Ammon's horn (tissue), 1 donor: ENCODE measurements around the gene ZNF18.
"Not testable (repeated sequence)": the region's sequence is repeated elsewhere in the genome, so short reads cannot be mapped to it uniquely, and the experiment has no call there.

Experiments
- DNase-seq: peaks from one replicate; pipeline ENCODE4 v3.0.0-alpha.2; 2016; ENCODE audit warnings: low spot score

Gene ZNF18

GRCh38 chr17:11986179-11986941 is 10.9 kb downstream of the ZNF18 start:
- DNase-seq, result no peak

GRCh38 chr17:11981862-11982261 is 15.4 kb downstream of the ZNF18 start:
- no peak for DNase-seq

- no peak for DNase-seq
Observed at GRCh38 chr17:11980813-11981212, 16.5 kb downstream of the ZNF18 start.

GRCh38 chr17:11979795-11980194 is 17.5 kb downstream of the ZNF18 start:
- DNase-seq, result no peak

- not testable (repeated sequence) for DNase-seq
Observed at GRCh38 chr17:11972741-11973140, 24.5 kb downstream of the ZNF18 start.

- no peak for DNase-seq
Observed at GRCh38 chr17:11969565-11969964, 27.7 kb downstream of the ZNF18 start.

- DNase-seq, result no peak
Observed at GRCh38 chr17:11954936-11955335, 42.3 kb downstream of the ZNF18 start.

- no peak for DNase-seq
Observed at GRCh38 chr17:11953924-11954323, 43.4 kb downstream of the ZNF18 start.

GRCh38 chr17:11952610-11953009 is 44.7 kb downstream of the ZNF18 start:
- DNase-seq, result no peak

GRCh38 chr17:11950771-11951519 is 46.3 kb downstream of the ZNF18 start:
- no peak for DNase-seq

- not testable (repeated sequence) for DNase-seq
Observed at GRCh38 chr17:11949571-11949970, 47.7 kb downstream of the ZNF18 start.

- peak; percentile 10 for DNase-seq
Observed at GRCh38 chr17:11948789-11949188, 48.5 kb downstream of the ZNF18 start.

- no peak for DNase-seq
Observed at GRCh38 chr17:11944587-11944986, 52.7 kb downstream of the ZNF18 start.

- DNase-seq, result no peak
Observed at GRCh38 chr17:11943759-11944347, 53.4 kb downstream of the ZNF18 start.

GRCh38 chr17:11943086-11943485 is 54.2 kb downstream of the ZNF18 start:
- not testable (repeated sequence) for DNase-seq

- no peak for DNase-seq
Observed at GRCh38 chr17:11940904-11941303, 56.4 kb downstream of the ZNF18 start.

GRCh38 chr17:11935734-11936406 is 61.4 kb downstream of the ZNF18 start:
- peak; percentile 69 for DNase-seq

- no peak for DNase-seq
Observed at GRCh38 chr17:11932337-11932898, 64.9 kb downstream of the ZNF18 start.

- no peak for DNase-seq
Observed at GRCh38 chr17:11928436-11928835, 68.8 kb downstream of the ZNF18 start.
